HG03103 (cell line): ENCODE measurements around the gene CCDC136.

Source experiments
- ATAC-seq: cut with Tn5 transposase; IDR thresholded peaks from one replicate; pipeline ENCODE4 v1.9.1; 2021; ENCODE audit warnings: low read depth; ENCODE audit not compliant: unreplicated experiment

Gene CCDC136

DNA sequence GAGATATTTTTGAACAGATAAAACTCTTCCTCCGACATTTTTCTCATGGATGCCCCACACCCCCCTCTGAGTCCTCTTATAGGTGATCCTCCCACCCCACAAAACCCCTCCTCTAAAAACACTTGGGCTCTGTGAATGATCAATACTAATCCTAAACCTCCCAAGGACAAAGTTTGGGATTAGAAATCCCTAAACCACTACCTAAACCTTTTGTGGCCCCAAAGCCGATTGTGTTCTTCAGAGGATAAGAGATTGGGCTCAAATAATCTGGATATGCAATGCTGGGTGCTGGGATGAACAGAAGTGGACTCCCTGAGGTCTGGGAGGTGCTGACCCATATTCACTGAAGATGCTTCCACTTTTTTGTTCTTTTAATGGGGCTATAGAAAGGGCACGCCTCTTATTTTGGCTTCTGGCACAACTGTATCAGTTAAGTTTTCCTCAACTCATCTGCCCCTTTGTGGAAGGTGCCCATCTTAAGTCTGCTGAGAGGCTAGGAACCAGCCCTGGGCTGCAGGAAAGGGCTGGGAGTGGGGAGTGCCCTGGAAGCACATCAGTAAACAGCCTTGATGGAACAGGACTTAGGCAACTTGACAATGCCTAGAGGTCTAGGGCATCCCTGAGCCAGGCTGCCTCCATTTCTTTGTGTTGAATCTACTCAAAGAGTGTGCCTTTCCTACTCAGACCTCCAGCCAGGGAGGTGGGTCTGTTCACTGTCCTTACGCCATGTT, 15.9 kb upstream of the CCDC136 start, which contains the start of gene OPN1SW:
Gene OPN1SW, minus strand, starts transcription at position 51 of the 731 bp plus-strand sequence. Its CDS starts 13 bp downstream, at position 38.
- ATAC-seq = no peak

DNA sequence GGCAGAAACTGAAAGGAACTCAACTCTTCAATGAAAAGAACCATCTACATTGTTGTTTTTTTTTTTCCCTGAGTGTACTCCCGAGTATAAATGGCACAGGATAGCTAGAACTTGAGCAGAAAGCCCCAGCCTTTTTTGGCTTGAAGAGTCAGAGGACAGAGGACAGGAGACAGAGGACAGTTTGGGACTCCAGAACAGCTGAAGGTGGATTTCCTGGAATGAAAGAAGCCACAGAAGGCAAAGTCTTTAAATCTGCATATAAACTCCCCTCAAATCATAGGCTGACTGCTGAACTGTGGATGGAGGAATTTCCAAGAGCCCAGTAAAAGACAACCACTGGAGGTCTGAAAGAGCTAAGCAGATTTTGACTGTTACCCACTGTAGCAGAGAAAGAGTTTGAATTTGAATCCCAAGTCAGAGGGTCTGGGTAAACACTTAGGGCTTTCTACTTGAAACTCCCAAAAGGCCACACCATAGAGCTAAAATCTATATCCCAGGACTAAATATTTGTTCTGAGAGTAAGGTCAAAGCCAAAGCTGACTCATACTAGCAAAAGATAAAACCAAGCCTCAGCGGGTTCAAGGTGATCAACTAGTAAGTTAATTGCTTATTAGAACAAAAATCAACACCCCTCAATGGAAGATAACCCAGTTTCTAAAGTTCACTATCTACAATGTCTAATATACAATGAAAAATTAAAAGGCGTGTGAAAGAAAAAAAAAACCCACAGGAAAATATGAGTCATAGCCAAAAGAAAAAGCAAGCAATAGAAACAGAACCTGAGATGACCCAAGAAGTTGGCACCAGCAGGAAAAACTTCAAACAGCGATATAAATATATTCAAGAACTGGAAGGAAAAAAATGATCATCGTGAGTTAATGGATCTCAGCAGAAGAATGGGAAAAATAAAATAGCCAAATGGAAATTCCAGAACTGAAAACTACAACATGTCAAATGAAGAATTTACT, 14.3 kb upstream of the CCDC136 start:
- ATAC-seq = no peak

DNA sequence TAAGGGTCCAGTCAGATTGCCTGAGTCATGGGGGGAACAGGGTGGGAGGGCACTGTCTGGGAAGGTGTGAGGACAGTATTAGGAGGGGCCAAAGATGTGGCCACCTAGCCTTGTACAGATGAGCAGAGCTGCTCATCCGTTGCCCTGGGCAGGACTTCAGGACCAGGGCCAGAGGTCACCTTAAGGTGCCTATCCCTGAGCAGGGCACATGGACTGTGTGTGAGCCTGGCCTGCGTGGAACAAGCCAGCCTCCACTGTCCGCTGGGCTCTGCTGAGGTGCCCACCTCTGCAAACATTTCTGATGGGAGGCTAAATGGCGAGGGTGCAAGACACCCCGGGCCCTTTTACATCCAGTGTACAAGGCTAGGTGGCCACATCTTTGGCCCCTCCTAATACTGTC, 12.8 kb upstream of the CCDC136 start:
- no peak for ATAC-seq

DNA sequence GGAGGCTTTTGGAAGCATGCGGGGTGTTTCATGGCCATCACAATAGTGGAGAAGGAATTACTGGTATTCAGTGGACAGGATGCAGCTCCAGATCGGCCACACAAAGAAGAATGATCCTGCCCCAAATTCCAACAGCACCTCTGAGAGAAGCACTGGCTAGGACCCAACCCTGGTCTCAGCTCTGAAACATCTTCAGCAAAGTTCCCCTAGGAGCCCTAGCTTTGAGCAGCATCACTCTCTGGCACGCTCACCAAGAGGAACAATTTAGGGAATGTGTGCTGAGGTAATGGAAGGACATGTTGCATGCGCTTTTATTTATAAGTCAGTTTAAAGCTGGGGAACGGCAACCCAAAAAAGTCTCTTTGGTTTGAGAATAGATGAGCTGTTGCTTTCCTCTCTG, 10.6 kb upstream of the CCDC136 start:
- no peak for ATAC-seq

DNA sequence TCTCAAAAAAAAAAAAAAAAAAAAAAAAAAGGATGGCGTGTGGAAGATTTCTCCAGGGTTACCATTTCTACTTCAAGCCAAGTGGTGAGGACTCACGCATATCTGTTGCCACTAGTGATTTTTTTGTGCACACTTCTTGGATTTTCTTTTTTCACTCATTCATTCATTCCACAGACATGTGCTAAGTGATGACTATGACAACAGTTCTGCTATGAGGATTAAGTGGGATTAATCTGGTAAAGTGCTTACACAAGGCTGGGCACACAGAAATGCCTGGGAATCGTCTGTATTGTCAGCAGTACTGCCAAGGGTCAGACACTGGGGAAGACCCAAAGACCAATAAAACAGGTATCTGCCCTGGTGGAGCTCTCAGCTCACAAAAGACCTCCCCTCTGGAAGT, 9.9 kb upstream of the CCDC136 start:
- no peak for ATAC-seq

DNA sequence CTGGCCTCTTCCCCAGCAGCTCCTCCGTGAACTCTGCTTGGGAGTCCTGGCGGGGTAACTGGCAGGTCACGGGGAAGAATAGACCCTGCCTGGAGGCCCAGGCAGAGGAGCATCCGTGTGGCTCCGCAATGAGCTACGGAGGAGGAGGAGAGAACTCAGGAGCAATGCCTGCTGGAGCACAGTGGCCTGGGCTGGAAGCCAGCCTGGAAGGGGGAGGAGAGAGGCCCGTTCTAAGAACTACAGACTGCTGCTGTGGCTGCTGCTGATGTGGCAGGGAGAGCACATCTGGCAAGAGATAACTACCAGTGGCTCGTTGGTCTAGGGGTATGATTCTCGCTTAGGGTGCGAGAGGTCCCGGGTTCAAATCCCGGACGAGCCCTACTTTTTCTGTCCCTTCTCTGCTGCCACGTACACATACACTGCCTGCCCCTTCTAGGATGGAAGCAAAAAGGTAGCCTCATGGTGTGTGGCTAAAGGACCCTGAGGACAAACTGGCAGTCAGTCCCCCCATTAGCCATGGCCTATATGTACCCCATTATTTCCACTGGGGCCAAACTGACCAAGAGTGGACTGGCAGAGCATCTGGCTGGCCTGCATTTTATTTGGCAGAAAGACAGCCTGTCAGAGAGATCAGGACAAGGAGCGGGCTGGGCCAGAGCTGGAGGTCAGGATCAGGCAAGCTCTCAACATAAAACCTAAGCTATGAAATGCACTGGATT, 8.5 kb upstream of the CCDC136 start:
- no peak for ATAC-seq

DNA sequence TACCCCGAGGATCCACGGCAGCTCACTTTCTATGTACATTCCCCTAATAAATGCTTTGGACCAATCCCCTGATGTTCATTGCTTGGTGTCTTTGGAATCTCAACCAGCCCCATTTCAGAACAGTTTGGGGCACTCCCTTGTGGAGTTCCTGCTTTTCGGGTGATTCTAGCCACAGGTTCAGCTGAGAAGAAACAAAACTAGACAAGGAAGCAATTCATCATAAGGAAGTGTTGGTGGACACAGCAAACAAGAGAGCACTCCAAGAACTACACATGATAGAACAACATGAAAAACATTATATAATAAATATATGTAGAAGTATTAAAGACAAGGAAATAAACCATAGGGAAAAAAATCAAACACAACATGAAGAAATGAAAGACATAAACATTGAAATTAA, 6.0 kb upstream of the CCDC136 start:
- no peak for ATAC-seq

DNA sequence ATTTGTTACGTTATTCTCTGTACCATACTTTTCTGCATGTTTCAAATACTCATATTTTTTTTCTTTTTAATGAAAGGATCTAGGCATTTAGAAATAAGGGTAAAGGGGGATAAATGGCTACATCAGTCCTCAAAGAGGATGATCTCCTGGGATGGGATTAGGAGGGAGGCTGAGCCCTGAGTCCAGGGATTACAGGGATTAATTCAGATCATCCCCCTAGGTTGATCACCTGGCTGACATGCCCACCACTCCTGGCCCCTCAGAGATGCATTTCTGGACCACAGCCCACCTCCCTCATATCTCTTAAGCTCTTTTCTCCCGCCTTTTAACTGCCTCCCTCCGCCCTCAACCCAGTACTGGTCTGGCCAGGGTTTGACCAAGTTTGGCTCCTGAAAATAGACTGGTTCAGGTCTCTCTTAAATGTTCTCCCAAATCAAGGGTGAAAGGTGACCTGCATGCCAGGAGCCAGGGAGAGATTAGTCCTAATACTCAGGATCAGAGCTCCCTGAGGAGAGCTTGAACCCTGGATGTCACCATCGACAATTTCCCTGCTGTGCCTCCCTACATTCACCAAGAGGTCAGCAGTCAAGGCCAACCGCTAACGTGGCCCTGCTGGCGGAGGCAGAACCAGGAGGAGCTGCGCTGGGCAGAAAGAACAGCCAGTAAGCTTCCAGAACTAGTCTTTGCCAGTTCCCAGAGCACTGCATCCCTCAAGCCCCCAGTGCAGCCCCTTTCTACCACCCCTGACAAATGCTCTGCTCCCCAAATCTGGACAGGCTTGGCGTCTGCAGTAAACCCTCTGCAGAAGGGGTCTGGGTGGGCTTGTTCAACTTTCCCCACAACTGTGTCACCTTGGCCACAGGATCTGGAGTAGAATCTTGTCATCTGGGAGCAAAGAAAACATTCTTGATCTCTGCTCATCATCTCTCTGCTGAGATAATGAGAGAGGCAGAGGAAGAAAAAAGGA, 3.0 kb upstream of the CCDC136 start:
- no peak for ATAC-seq

DNA sequence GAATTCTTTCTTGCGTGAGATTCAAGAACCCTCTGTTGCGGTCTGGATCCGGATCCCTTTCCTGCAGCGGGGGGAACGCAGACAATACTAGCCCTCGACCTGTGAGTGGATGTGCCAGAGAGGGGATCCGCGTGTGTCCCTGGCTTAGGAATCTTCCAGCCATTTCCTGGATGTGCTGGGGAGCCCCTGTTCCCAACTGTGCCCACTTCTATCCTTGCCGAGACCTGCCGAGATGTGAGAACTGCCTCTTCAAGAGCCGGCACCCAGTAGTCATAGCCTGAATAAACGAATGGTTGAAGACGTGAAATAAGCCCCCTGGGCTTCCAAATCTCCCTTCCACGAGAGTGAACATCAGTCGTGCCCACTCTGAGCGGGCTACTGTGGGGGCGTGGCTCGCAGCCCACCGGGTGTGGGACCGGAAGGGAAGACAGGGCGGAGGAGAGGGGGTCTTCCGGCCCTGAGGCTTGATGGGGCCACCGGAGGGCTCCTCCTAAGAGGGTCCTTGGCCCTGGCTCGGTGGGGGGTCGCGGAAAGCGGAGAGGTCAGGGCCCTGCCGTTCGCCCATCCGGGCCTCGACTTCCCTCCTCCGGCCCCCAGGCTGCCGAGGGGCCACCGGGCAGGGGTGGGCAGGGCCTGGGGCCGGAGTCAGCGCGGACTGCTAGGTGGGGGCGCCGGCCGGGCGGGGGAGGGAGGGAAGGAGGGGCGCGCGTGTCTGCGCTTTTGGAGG, 1.3 kb upstream of the CCDC136 start:
- no peak for ATAC-seq

DNA sequence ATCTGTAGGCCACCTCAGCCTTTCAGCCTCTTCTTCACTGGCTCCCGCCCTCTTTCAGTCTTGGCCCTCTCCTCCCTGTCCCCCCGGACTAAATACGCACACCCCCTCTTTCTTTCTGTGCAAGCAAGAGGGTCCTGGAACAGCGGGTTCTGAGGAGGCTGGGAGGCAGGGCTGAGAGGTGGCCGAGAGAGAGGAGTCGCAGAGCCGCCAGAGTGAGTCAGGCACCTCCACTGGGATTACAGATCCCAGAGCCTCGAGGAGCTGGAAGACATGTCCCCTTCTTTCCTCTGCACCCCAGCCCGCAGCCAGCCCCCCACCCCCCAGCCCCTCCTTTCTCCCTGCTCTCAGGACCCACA, 182 bp downstream of the CCDC136 start:
- ATAC-seq = no peak

DNA sequence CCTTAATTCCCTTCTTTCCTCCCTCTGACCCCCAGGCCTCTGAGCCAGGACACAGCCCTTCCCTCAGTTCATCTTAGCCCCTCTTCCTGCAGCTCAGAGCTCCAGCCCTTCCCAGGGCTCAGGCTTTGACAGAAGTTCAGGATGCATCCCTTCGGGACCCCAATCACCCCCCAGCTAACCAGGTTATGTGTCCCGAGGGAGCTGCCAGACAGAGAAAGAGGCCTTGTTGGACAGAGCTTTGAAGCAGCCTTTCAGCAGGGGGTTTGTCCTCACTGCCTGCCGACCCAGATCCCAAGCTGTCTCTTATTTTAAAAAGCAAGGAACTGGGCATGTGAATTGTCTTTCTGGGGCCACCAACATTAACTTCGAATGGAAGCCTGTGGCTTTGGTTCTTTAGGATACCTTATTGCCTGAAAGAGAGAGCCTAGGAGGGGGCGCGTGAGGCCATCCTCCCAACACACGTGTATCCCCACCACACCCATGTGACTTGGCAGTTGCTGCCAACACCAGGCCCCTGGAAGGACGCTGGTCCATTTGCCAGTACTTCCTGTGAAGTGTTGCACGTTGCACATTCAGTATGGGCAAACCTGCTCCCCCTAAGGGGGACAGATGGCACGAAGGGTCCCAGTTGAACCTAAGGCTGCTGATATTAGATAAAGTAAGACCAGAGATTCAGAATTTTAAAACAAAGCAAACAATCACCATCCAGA, 858 bp downstream of the CCDC136 start:
- no peak for ATAC-seq

DNA sequence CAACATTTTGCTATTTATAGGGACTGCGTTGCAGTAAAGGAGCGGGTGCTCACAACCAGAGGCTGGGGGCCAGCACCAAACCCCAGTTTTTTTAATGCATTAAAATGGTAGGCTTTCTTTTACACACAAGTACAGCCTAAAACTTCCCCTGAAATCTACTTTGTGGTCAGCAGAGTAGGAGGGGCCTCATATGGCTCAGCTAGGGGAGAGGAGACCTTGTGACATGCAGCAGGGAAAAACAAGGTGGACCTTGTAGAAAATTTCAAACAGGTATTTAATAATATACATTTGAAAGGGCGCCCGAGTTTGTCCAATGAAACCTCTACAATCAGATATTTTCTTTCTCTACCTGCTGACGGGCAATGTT, 1.4 kb downstream of the CCDC136 start:
- ATAC-seq = no peak

DNA sequence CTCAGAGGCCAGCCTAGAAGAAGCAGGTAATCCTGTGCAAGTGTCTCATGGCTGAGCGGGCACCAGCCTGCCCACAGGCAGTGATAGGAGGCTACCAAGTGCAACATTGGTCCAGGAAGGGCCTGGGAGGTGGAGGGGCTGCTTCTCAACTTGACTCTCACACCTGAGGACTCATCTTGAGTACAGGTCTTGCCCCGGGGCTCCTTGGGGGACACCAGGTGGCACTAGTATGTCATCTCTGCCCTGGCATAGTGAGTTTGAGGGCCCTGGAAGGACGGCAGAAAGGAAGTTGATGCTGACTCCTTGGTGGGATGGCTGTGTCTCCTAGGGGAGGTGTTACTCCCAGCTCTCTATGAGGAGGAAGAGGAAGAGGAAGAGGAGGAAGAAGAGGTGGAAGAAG, 2.3 kb downstream of the CCDC136 start:
- no peak for ATAC-seq

DNA sequence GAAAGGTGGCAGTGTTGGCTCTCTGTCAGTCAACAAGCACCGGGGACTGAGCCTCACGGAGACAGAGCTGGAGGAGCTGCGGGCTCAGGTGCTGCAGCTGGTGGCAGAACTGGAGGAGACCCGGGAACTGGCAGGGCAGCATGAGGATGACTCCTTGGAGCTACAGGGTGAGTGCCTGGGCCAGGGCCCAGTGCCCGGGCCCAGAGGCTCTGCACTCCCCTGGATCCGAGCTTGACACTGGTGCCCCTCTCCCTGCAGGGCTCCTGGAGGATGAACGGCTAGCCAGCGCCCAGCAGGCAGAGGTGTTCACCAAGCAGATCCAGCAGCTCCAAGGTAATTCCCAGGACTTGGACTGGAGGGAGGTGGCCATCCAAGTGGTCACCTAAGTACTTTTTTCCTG, 2.7 kb downstream of the CCDC136 start:
- no peak for ATAC-seq

DNA sequence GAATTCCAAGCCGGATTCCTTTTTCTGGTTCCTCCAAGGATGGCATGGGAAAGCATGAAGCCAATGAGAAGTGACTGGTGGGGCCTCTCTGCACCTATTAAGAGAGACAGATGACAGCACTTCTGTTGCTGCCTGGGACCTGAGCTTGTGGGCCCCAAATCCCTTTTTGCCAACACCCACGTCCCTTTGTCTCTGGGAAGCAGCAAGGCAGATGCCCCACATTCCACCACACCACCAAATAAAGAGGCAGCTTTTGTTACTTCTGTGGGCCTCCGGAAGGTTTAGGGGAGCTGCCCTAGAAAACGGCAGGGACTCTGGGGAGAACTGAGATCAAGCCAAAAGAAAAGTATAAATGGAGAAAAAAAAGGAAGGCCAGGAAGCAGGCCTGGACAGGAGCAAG, 3.4 kb downstream of the CCDC136 start:
- no peak for ATAC-seq

DNA sequence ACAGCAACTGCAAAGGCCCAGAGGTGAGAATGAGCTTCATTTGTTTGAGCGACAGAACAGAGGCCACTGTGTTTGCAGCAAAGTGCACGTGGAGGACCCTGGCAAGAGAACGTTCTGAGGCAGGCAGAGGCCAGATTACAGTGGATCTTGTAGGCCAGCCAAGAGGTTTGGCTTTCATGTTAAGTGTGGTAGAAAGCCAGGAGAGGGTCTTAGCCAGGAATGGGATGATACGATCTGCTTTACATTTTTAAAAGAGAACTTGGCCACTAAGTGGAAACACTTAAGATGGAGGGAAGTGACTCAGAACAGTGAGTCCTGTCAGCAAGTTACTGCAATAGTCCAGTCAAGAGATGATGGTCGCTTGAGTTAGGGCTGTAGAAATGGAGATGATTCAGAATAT, 4.6 kb downstream of the CCDC136 start:
- ATAC-seq = no peak

DNA sequence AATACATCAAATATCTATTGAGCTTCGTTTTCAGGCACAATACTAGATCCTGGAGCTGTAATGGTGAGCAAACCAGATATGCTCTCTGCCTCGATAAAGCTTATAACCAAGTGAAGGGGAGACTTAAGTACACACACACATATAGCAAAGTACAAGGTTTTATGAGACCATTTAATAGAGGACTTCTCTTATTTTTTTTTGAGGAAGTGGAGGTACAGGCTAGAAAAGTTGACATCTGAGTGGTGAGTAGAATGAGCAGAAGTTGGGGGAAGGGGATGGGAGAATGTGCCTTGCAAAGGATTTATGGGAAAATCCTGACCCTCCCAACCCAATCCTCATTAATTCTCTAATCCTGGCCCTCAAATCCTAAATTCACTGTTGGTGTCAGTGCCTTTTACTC, 7.7 kb downstream of the CCDC136 start:
- ATAC-seq = no peak

DNA sequence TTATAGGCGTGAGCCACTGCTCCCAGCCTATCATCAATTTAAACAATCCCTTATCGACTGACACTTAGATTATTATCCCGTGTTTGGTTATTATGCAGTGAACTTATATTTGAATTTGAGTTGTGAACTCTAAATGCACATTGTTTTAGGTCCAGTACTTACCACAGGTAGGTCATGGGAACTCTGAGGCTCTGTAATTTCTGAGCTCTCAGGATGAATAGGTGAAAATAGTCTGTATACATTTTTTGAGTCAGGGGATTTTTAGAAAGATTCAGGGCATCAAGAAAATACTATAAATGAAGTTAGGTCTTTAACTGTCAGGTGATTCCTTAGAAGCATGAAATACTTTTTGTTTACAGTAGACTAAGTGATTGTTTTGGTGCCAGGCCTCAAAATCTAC, 8.8 kb downstream of the CCDC136 start:
- no peak for ATAC-seq

DNA sequence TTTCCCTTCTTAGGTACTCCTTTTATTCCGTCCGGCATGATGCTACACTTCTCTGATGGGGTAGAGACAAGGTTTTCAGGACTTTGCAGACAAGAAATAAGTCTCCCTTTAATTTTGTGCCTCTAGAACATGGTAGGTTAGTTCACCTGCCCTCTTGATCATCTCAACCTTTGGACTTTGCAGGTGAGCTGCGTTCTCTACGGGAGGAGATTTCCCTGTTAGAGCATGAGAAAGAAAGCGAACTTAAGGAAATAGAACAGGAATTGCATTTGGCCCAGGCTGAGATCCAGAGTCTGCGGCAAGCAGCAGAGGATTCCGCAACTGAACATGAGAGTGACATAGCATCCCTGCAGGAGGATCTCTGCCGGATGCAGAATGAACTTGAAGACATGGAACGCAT, 9.2 kb downstream of the CCDC136 start:
- ATAC-seq = no peak
